H9 (cell line): ENCODE results near the gene AP1S3. TPM values are rescaled to one million over a fixed set of nuclear protein-coding genes. Genes with fewer than 3 reads are reported as not detected.

Experiments
- DNase-seq: peaks from one replicate; pipeline ENCODE4 v3.0.0-alpha.2; 2017
- H2AFZ ChIP-seq: one replicate; pipeline ENCODE4 v1.6.1; 2013; ENCODE audit warnings: mild to moderate bottlenecking, low read length, control low read depth, moderate library complexity
- H2AK5ac ChIP-seq: 2 replicates; pipeline ENCODE4 v1.6.1; 2013; ENCODE audit warnings: low read length, control low read depth, mixed read lengths; ENCODE audit not compliant: insufficient read length
- H2BK120ac ChIP-seq: one replicate; pipeline ENCODE4 v1.6.1; 2013; ENCODE audit warnings: low read depth, mild to moderate bottlenecking, low read length, control low read depth, inconsistent platforms; ENCODE audit not compliant: poor library complexity, severe bottlenecking
- H2BK12ac ChIP-seq: 2 replicates; pipeline ENCODE4 v1.6.1; 2013; ENCODE audit warnings: low read length, control low read depth, mixed read lengths, low read depth; ENCODE audit not compliant: insufficient read length
- H2BK15ac ChIP-seq: 2 replicates; pipeline ENCODE4 v1.6.1; 2013; ENCODE audit warnings: low read depth, low read length, control low read depth
- H2BK20ac ChIP-seq: one replicate; pipeline ENCODE4 v1.6.1; 2013; ENCODE audit warnings: low read depth, mild to moderate bottlenecking, low read length, control low read depth, inconsistent platforms; ENCODE audit not compliant: poor library complexity, severe bottlenecking
- H2BK5ac ChIP-seq: 2 replicates; pipeline ENCODE4 v1.6.1; 2013; ENCODE audit warnings: low read length, control low read depth, mixed read lengths; ENCODE audit not compliant: insufficient read length
- H3K14ac ChIP-seq: 2 replicates; pipeline ENCODE4 v1.6.1; 2013; ENCODE audit warnings: low read length, control low read depth; ENCODE audit not compliant: insufficient read depth
- H3K18ac ChIP-seq: 2 replicates; pipeline ENCODE4 v1.6.1; 2013; ENCODE audit warnings: low read depth, mild to moderate bottlenecking, mixed read lengths, low read length, control low read depth; ENCODE audit not compliant: insufficient read length
- H3K23ac ChIP-seq: 2 replicates; pipeline ENCODE4 v1.6.1; 2013; ENCODE audit warnings: low read length, control low read depth, mixed read lengths, low read depth; ENCODE audit not compliant: insufficient read length
- H3K23me2 ChIP-seq: 2 replicates; pipeline ENCODE4 v1.6.1; 2013; ENCODE audit warnings: low read depth, mild to moderate bottlenecking, mixed read lengths, low read length, control low read depth; ENCODE audit not compliant: insufficient read length, poor library complexity, severe bottlenecking
- H3K27ac ChIP-seq: 2 replicates; pipeline ENCODE4 v1.5.1; 2013; ENCODE audit warnings: low read length, control low read depth, mixed read lengths, low read depth; ENCODE audit not compliant: insufficient read length
- H3K27me3 ChIP-seq: 2 replicates; pipeline ENCODE4 v1.6.1; 2013; ENCODE audit warnings: low read length, control low read depth, inconsistent platforms; ENCODE audit not compliant: insufficient read depth
- H3K4ac ChIP-seq: 2 replicates; pipeline ENCODE4 v1.6.1; 2013; ENCODE audit warnings: low read depth, mild to moderate bottlenecking, control low read depth, inconsistent platforms, low read length, moderate library complexity
- H3K4me1 ChIP-seq: 2 replicates; pipeline ENCODE4 v1.6.1; 2013; ENCODE audit warnings: low read length, control low read depth, inconsistent platforms; ENCODE audit not compliant: insufficient read depth
- H3K4me2 ChIP-seq: 2 replicates; pipeline ENCODE4 v1.6.1; 2013; ENCODE audit warnings: low read length, control low read depth, mixed read lengths; ENCODE audit not compliant: insufficient read length, insufficient read depth
- H3K56ac ChIP-seq: 2 replicates; pipeline ENCODE4 v1.6.1; 2013; ENCODE audit warnings: low read depth, mild to moderate bottlenecking, mixed read lengths, low read length, control low read depth; ENCODE audit not compliant: insufficient read length
- H3K79me1 ChIP-seq: 2 replicates; pipeline ENCODE4 v1.6.1; 2013; ENCODE audit warnings: low read depth, mild to moderate bottlenecking, moderate library complexity, low read length, control low read depth, inconsistent platforms; ENCODE audit not compliant: insufficient read depth, poor library complexity, severe bottlenecking
- H3K79me2 ChIP-seq: 2 replicates; pipeline ENCODE4 v1.6.1; 2013; ENCODE audit warnings: low read length, control low read depth, inconsistent platforms; ENCODE audit not compliant: insufficient read depth
- H3K9ac ChIP-seq: 2 replicates; pipeline ENCODE4 v1.6.1; 2013; ENCODE audit warnings: low read length, control low read depth, mixed read lengths; ENCODE audit not compliant: insufficient read length; ENCODE audit errors: extremely low read depth
- H3K9me3 ChIP-seq: one replicate; pipeline ENCODE4 v1.6.1; 2013; ENCODE audit warnings: low read depth, low read length, inconsistent platforms; ENCODE audit not compliant: control insufficient read depth
- H3T11ph ChIP-seq: one replicate; pipeline ENCODE4 v1.6.1; 2013; ENCODE audit warnings: mild to moderate bottlenecking, low read length, control low read depth, inconsistent platforms
- H4K20me1 ChIP-seq: one replicate; pipeline ENCODE4 v1.6.1; 2013; ENCODE audit not compliant: control insufficient read depth, insufficient read length, insufficient read depth
- H4K5ac ChIP-seq: 2 replicates; pipeline ENCODE4 v1.6.1; 2013; ENCODE audit warnings: low read depth, mild to moderate bottlenecking, mixed read lengths, low read length, control low read depth; ENCODE audit not compliant: insufficient read length
- H4K8ac ChIP-seq: replicated peaks from 2 replicates; pipeline ENCODE4 v1.6.1; 2013; ENCODE audit warnings: low read length, control low read depth, mixed read lengths, low read depth; ENCODE audit not compliant: insufficient read length
- H4K91ac ChIP-seq: 2 replicates; pipeline ENCODE4 v1.6.1; 2013; ENCODE audit warnings: low read depth, mild to moderate bottlenecking, moderate library complexity, mixed read lengths, low read length, control low read depth; ENCODE audit not compliant: insufficient read length
- H3K27ac Mint-ChIP-seq, 3 experiments: 2 replicates in 2 of 3; 3 replicates in 1 of 3; pipeline ENCODE4 v1.8.0; 2020 to 2021; ENCODE audit warnings: mixed read lengths in 3 of 3, mild to moderate bottlenecking in 1 of 3, moderate library complexity in 1 of 3
- H3K27me3 Mint-ChIP-seq: 2 replicates; pipeline ENCODE4 v1.8.0; 2021; ENCODE audit warnings: low read depth, mild to moderate bottlenecking, moderate library complexity, mixed read lengths
- H3K36me3 Mint-ChIP-seq, 3 experiments: 2 replicates in 2 of 3; 3 replicates in 1 of 3; pipeline ENCODE4 v1.8.0; 2020 to 2021; ENCODE audit warnings: low read depth in 3 of 3, mixed read lengths in 3 of 3; ENCODE audit not compliant: insufficient read depth in 1 of 3
- H3K4me1 Mint-ChIP-seq, 2 experiments: 2 replicates each; pipeline ENCODE4 v1.8.0; 2020; ENCODE audit warnings: mixed read lengths in 2 of 2
- H3K4me3 Mint-ChIP-seq, 2 experiments: 2 replicates in 1 of 2; 3 replicates in 1 of 2; pipeline ENCODE4 v1.8.0; 2020 to 2021; ENCODE audit warnings: mild to moderate bottlenecking in 2 of 2, mixed read lengths in 2 of 2, moderate library complexity in 1 of 2
- H3K9me3 Mint-ChIP-seq, 2 experiments: 2 replicates in 1 of 2; 3 replicates in 1 of 2; pipeline ENCODE4 v1.8.0; 2020; ENCODE audit warnings: mild to moderate bottlenecking in 2 of 2, mixed read lengths in 2 of 2, moderate library complexity in 1 of 2
- CTCF ChIP-seq: fragments of 200-600 bp; sonication (generic); conservative IDR thresholded peaks from 3 replicates; pipeline ENCODE4 v1.8.0; 2021; ENCODE audit warnings: antibody characterized with exemption, mild to moderate bottlenecking
- WGBS: extraction: QIAGEN DNeasy Blood & Tissue Kit; methylation state at CpG from one replicate; pipeline ENCODE4 v1.1.7; 2013; ENCODE audit warnings: missing lambda C conversion rate, low lambda C conversion rate, mixed read lengths; ENCODE audit not compliant: insufficient read length; ENCODE audit errors: extremely low coverage; 5-methylcytosine and 5-hydroxymethylcytosine counted together
- total RNA-seq: library from RNA; stranded (reverse); gene quantifications from 2 replicates; pipeline ENCODE4 v1.2.1, GENCODE V29; 2021

AP1S3 gene
- total RNA-seq, 1 experiment from 2014 or later: 8.7 TPM

GRCh38 chr2:223865907-223866508 lies 28.6 kb upstream of the AP1S3 start:
- no peak overlapping the region for H3T11ph ChIP-seq
- H2BK20ac ChIP-seq: no peak overlapping the region
- H3K4ac ChIP-seq: no peak overlapping the region
- no peaks in the 10 kb centered on the region for H3K79me1 ChIP-seq
- no peaks in the 10 kb centered on the region for H3K9me3 ChIP-seq
- Mint-ChIP-seq H3K4me1 (peaks cover 0 to 4% of the 10 kb centered on the region in 2 experiments; a peak in 2 of 4 replicates), H3K36me3 (peaks cover 0 to 6% (median 0%) of the 10 kb centered on the region in 3 experiments; a peak in 3 of 7 replicates), H3K9me3 (no peaks in the 10 kb centered on the region), H3K27ac (no peak overlapping the region), H3K4me3 (no peak overlapping the region), H3K27me3 (no peaks in the 10 kb centered on the region)
- H4K91ac ChIP-seq: no peak overlapping the region
- H4K8ac ChIP-seq: no peak overlapping the region
- H4K20me1 ChIP-seq: no peaks in the 10 kb centered on the region
- no peak overlapping the region for H2AK5ac ChIP-seq
- H3K4me2 ChIP-seq: no peak overlapping the region
- H3K27me3 ChIP-seq: no peaks in the 10 kb centered on the region
- no peaks in the 10 kb centered on the region for H3K4me1 ChIP-seq
- H3K27ac ChIP-seq: no peak overlapping the region
- H2BK15ac ChIP-seq: no peak overlapping the region
- no peaks in the 10 kb centered on the region for H3K23me2 ChIP-seq
- H2BK120ac ChIP-seq: no peak overlapping the region
- no CpG with 5 or more reads among the region's 2 CpGs for WGBS
- no peak overlapping the region for H2BK5ac ChIP-seq
- TF ChIP-seq CTCF: no peak
- no peak overlapping the region for H4K5ac ChIP-seq
- H2BK12ac ChIP-seq: no peak overlapping the region
- H2AFZ ChIP-seq: no peak overlapping the region
- no peak overlapping the region for H3K18ac ChIP-seq
- no peak overlapping the region for H3K23ac ChIP-seq
- H3K79me2 ChIP-seq: no peaks in the 10 kb centered on the region
- H3K14ac ChIP-seq: no peak overlapping the region
- H3K56ac ChIP-seq: no peak overlapping the region
- DNase-seq: no peak
- no peak overlapping the region for H3K9ac ChIP-seq
